A172 (cell line): Measurements from ENCODE around the gene KCNIP3. TPM values are rescaled to one million over a fixed set of nuclear protein-coding genes. Genes with fewer than 3 reads are reported as not detected.
A peak's percentile ranks its signal among the peaks of the same experiment; 100 is the strongest.
"Not testable (repeated sequence)": the region's sequence is repeated elsewhere in the genome, so short reads cannot be mapped to it uniquely, and the experiment has no call there.

Experiments
- DNase-seq: peaks from one replicate; pipeline ENCODE4 v3.0.0-alpha.2; 2015; ENCODE audit warnings: low spot score
- total RNA-seq: library from RNA; depleted of rRNA; stranded (reverse); fragments of >200 nt; shearing (Covaris generic); gene quantifications from 2 replicates; pipeline ENCODE4 v1.2.3, GENCODE V29; 2014

KCNIP3 gene
- total RNA-seq, 1 experiment from 2014 or later, result 3.8 TPM

- no peak for DNase-seq
Observed at GRCh38 chr2:95359501-95359930, 62.4 kb downstream of the KCNIP3 start.

- no peak for DNase-seq
Observed at GRCh38 chr2:95361216-95361980, 64.3 kb downstream of the KCNIP3 start.

GRCh38 chr2:95362486-95362885 lies 65.3 kb downstream of the KCNIP3 start:
- DNase-seq, result no peak

- no peak for DNase-seq
Observed at GRCh38 chr2:95366514-95366913, 69.4 kb downstream of the KCNIP3 start.

GRCh38 chr2:95372216-95372829 lies 75.2 kb downstream of the KCNIP3 start:
- DNase-seq, result no peak

DNA sequence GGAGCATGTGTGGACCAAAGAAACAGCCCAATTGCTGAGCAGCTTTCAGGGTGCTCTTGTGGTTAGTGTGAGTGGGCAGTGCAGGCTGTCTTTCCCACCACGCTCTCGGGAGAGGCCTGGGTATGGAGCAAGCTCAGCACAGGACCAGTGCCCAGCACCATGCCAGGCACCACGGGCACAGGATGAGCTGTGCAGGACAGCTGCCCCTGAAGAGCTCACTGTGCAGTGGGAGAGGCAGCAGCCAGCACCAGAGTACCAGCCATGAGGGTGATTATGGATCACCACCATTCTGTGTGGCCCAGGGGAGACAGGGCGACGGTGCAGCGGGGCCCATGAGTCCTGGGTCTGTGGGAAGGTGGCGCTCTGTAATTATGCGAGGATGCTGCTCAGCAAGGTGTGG lies 75.7 kb downstream of the KCNIP3 start:
- DNase-seq, result no peak

GRCh38 chr2:95374029-95374428 lies 76.9 kb downstream of the KCNIP3 start:
- no peak for DNase-seq

GRCh38 chr2:95374451-95374920 lies 77.3 kb downstream of the KCNIP3 start:
- no peak for DNase-seq

DNA sequence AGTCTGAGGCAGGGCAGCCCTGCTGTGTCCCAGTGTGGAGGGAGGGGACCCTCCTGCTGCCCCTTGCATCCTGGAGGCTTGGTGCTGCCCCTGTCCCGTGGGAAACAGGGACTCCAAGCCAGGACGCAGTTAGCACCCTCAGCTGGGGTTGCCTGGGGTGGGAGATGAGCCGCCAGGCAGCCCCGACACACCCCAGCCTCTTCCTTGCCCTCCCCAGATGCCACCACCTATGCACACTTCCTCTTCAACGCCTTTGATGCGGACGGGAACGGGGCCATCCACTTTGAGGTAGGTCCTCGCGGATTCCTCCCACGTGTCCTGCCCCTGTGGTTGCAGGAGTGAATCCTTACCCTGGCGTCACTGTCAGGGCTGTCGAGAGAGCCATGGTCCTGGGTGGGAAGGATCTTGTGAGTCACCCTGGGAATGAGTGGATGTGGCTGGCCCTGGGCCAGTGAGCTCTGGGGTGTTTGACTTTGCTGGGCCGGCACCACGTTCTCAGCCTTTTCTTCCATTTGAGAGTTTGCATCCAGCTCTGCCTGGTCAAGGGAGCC lies 77.8 kb downstream of the KCNIP3 start:
- DNase-seq, result peak; percentile 10

DNA sequence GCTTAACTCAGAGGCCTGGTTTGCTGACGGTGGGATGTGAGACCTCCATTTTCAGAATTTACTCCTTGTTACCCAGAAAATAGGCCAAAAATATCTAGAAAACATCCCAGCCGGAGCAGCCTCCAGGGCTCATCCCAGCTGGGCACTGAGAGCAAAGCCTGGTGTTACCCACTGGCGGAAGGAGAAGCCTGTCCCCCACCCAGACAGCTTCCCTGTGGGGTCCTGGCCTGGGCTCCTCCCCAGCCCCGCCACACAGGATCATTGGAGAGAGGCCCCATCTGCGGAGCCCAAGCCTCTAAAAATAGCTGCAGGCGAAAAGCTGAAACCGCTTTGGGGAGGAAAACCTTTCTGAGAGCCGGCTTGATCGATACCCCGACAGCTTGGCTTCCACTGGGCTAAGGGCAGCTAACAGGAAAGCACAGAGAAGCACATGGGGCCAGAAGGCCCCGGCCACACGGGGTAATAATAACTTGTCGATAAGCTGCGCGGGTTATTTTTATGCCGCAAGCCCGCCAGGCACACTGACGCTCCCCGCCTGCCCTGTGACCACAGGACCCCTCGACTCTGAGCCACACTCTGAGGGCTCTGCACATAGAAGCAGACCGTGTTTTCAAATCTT lies 78.5 kb downstream of the KCNIP3 start:
- DNase-seq, result no peak

GRCh38 chr2:95376311-95377215 lies 79.4 kb downstream of the KCNIP3 start:
- DNase-seq, result no peak

- no peak for DNase-seq
Observed at GRCh38 chr2:95377216-95378123, 80.3 kb downstream of the KCNIP3 start.

GRCh38 chr2:95378281-95378680 lies 81.1 kb downstream of the KCNIP3 start:
- DNase-seq, result not testable (repeated sequence)

DNA sequence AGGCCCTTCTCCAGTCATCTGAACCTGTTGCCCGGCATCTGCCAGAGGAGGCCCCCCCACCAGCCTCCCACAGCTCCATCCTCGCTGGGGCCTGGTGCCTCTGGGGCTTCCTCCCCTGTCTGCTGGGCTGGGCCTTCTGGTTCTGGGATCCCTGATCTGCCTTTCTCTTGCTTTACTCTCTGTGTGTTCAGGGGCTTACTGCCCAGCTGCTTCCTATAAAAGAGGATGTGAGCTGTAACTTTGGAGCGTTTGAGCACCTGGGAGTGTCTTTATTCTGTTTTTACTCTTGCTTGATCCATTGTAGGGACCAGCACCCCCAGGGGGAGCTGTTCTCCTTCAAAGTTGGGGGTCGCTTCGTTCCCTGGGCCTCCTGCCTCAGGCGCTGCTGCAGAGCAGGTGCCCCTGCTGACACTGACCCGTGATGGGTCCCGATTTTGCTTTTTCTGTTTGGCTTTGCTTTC lies 82.3 kb downstream of the KCNIP3 start:
- no peak for DNase-seq

- DNase-seq, result no peak
Observed at GRCh38 chr2:95380280-95380679, 83.1 kb downstream of the KCNIP3 start.

DNA sequence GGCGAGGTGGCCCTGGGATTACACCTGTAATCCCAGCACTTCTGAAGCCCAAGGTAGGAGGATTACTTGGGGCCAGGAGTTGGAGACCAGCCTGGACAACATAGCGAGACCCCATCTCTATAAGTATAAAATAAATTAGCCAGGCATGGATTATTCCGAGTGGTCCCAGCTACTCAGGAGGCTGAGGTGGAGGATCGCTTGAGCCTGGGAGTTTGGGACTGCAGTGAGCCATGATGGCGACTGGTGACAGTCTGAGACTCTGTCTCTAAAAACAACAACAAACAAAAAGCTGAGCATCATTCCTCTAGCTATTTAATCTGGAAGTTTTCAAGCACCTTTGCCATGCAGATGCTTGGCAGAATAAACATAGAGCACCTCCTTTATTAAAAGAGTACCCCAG lies 83.6 kb downstream of the KCNIP3 start:
- DNase-seq, result no peak

DNA sequence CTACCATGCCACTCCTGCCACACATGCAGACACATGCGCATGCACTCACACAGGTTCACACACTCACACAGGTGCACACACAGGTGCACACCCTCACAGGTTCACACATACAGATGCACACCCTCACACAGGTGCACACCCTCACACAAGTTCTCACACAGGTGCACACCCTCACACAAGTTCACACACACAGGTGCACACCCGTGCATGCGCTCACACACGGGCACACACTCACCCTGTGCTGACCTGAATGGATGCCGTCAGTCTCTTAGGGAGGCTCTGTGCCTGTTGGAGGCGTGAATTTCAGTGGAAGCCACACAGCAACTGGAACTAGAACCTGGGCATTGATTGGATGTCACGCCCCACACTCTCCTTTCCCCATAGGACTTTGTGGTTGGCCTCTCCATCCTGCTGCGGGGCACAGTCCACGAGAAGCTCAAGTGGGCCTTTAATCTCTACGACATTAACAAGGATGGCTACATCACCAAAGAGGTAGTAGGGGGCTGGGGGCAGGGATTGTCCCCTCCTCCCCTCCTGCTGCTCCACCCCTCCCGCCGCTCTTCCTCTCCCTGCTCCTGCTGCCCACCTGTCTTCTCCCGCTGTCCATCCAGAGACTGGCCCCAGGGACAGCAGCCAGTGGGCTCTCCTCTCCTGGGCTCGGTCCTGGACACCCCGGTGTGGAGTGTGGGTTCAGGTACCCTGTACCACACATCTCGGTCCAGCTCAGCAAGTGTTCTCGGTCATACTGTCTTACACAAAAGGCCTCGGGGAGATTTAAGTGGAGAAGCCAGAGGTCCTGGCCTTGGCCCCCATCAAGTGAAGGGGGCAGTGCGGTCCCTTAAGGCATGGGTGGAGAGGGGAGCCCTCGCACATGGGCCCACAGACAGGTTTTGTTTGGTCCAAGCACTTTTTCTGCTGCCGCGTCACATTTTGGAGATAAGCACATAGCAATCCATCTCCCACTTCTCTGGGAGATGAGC lies 84.4 kb downstream of the KCNIP3 start:
- no peak for DNase-seq

- DNase-seq, result no peak
Observed at GRCh38 chr2:95382192-95382591, 85.0 kb downstream of the KCNIP3 start.
